Measurements from ENCODE around the gene FSTL4.

The FSTL4 gene

GRCh38 chr5:133227897-133228296 is 384.4 kb downstream of the FSTL4 start:
- Histone ChIP-seq H3K4me2 (ENCODE audit: low read depth, low read length) (no peak overlapping the region), H3K27me3 (replicated peaks; ENCODE audit: insufficient read depth, low read length) (no peaks in the 10 kb centered on the region), H2AFZ (ENCODE audit: low read length) (no peak overlapping the region), H3K9ac (ENCODE audit: low read length) (no peak overlapping the region), H3K4me3 (ENCODE audit: low read length) (no peak overlapping the region), H4K20me1 (ENCODE audit: insufficient read depth, low read length) (no peaks in the 10 kb centered on the region), H3K36me3 (replicated peaks; ENCODE audit: insufficient read depth, low read length) (no peaks in the 10 kb centered on the region), H3K27ac (ENCODE audit: low read length) (no peak overlapping the region), H3F3A (ENCODE audit: insufficient read depth, low read length) (no peaks in the 10 kb centered on the region), H3K79me2 (ENCODE audit: low read length) (no peaks in the 10 kb centered on the region), H3K9me3 (replicated peaks; ENCODE audit: insufficient read depth, low read length) (no peaks in the 10 kb centered on the region), H3K4me1 (ENCODE audit: low read length) (no peaks in the 10 kb centered on the region), H3K9me2 (replicated peaks; ENCODE audit: insufficient read depth, low read length) (no peaks in the 10 kb centered on the region)
- TF ChIP-seq EZH2 (optimal IDR thresholded peaks at IDR 0.05; ENCODE audit: low read depth, low read length) (no peak), EZH2phosphoT487 (IDR thresholded peaks at IDR 0.05; ENCODE audit: low read length) (no peak), CTCF (IDR thresholded peaks at IDR 0.05; ENCODE audit: low read length) (no peak)
- DNase-seq: no peak

- H3F3A ChIP-seq (ENCODE audit: insufficient read depth, low read length): no peaks in the 10 kb centered on the region
- H2AFZ ChIP-seq (ENCODE audit: low read length): no peak overlapping the region
- TF ChIP-seq EZH2 (optimal IDR thresholded peaks at IDR 0.05; ENCODE audit: low read depth, low read length): no peak
- no peak for TF ChIP-seq CTCF (IDR thresholded peaks at IDR 0.05; ENCODE audit: low read length)
- TF ChIP-seq EZH2phosphoT487 (IDR thresholded peaks at IDR 0.05; ENCODE audit: low read length): no peak
- H3K79me2 ChIP-seq (ENCODE audit: low read length): no peaks in the 10 kb centered on the region
- H3K9ac ChIP-seq (ENCODE audit: low read length): no peak overlapping the region
- no peaks in the 10 kb centered on the region for H3K9me3 ChIP-seq (replicated peaks; ENCODE audit: insufficient read depth, low read length)
- H3K4me2 ChIP-seq (ENCODE audit: low read depth, low read length): no peak overlapping the region
- H3K36me3 ChIP-seq (replicated peaks; ENCODE audit: insufficient read depth, low read length): no peaks in the 10 kb centered on the region
- no peaks in the 10 kb centered on the region for H4K20me1 ChIP-seq (ENCODE audit: insufficient read depth, low read length)
- no peak overlapping the region for H3K4me3 ChIP-seq (ENCODE audit: low read length)
- H3K27ac ChIP-seq (ENCODE audit: low read length): no peak overlapping the region
- no peak for DNase-seq
- no peaks in the 10 kb centered on the region for H3K9me2 ChIP-seq (replicated peaks; ENCODE audit: insufficient read depth, low read length)
- H3K4me1 ChIP-seq (ENCODE audit: low read length): no peaks in the 10 kb centered on the region
- H3K27me3 ChIP-seq (replicated peaks; ENCODE audit: insufficient read depth, low read length): no peaks in the 10 kb centered on the region
These were observed 385.3 kb downstream of the FSTL4 start for GRCh38 chr5:133227082-133227481.

GRCh38 chr5:133226186-133226585 is 386.2 kb downstream of the FSTL4 start:
- Histone ChIP-seq H3K9me3 (replicated peaks; ENCODE audit: insufficient read depth, low read length) (no peaks in the 10 kb centered on the region), H3K27me3 (replicated peaks; ENCODE audit: insufficient read depth, low read length) (no peaks in the 10 kb centered on the region), H3K4me3 (ENCODE audit: low read length) (no peak overlapping the region), H3K9ac (ENCODE audit: low read length) (no peak overlapping the region), H3K4me1 (ENCODE audit: low read length) (no peaks in the 10 kb centered on the region), H3K79me2 (ENCODE audit: low read length) (no peaks in the 10 kb centered on the region), H3K27ac (ENCODE audit: low read length) (no peak overlapping the region), H3F3A (ENCODE audit: insufficient read depth, low read length) (no peaks in the 10 kb centered on the region), H3K9me2 (replicated peaks; ENCODE audit: insufficient read depth, low read length) (no peaks in the 10 kb centered on the region), H4K20me1 (ENCODE audit: insufficient read depth, low read length) (no peaks in the 10 kb centered on the region), H3K4me2 (ENCODE audit: low read depth, low read length) (no peak overlapping the region), H3K36me3 (replicated peaks; ENCODE audit: insufficient read depth, low read length) (no peaks in the 10 kb centered on the region), H2AFZ (ENCODE audit: low read length) (no peak overlapping the region)
- TF ChIP-seq EZH2 (optimal IDR thresholded peaks at IDR 0.05; ENCODE audit: low read depth, low read length) (no peak), CTCF (IDR thresholded peaks at IDR 0.05; ENCODE audit: low read length) (no peak), EZH2phosphoT487 (IDR thresholded peaks at IDR 0.05; ENCODE audit: low read length) (no peak)
- DNase-seq: no peak
